Liver (tissue), 3 donors: ENCODE measurements around the gene ANKFN1.

ENCODE experiments used
- EGR1 ChIP-seq, 2 donors: IDR thresholded peaks; 2 replicates each; pipeline ENCODE4 v1.6.1; 2016 to 2018; ENCODE audit warnings: antibody characterized with exemption in 2 of 2, low read depth in 2 of 2
- FOXA1 ChIP-seq: IDR thresholded peaks from 2 replicates; pipeline ENCODE4 v1.6.1; 2016; ENCODE audit warnings: antibody characterized with exemption
- GABPA ChIP-seq, 2 donors: IDR thresholded peaks in 1 of 2; conservative IDR thresholded peaks in 1 of 2; 2 replicates each; pipeline ENCODE4 v1.6.1; 2016; ENCODE audit warnings: antibody characterized with exemption in 2 of 2, mild to moderate bottlenecking in 1 of 2, moderate library complexity in 1 of 2
- HNF4G ChIP-seq: IDR thresholded peaks from 2 replicates; pipeline ENCODE4 v1.6.1; 2016; ENCODE audit warnings: antibody characterized with exemption
- JUND ChIP-seq, 2 donors: IDR thresholded peaks; 2 replicates each; pipeline ENCODE4 v1.6.1; 2016; ENCODE audit warnings: antibody characterized with exemption in 2 of 2
- MAX ChIP-seq: IDR thresholded peaks from 2 replicates; pipeline ENCODE4 v1.6.1; 2016; ENCODE audit warnings: antibody characterized with exemption
- RAD21 ChIP-seq, 2 donors: IDR thresholded peaks; 2 replicates each; pipeline ENCODE4 v1.6.1; 2016; ENCODE audit warnings: antibody characterized with exemption in 2 of 2, mild to moderate bottlenecking in 2 of 2
- RXRA ChIP-seq, 2 donors: IDR thresholded peaks; 2 replicates each; pipeline ENCODE4 v1.6.1; 2017 to 2018; ENCODE audit warnings: antibody characterized with exemption in 2 of 2, mild to moderate bottlenecking in 1 of 2
- SP1 ChIP-seq: IDR thresholded peaks from 2 replicates; pipeline ENCODE4 v1.6.1; 2018; ENCODE audit warnings: antibody characterized with exemption, mild to moderate bottlenecking
- TAF1 ChIP-seq: conservative IDR thresholded peaks from 2 replicates; pipeline ENCODE4 v1.6.1; 2016; ENCODE audit warnings: antibody characterized with exemption, mild to moderate bottlenecking
- YY1 ChIP-seq: IDR thresholded peaks from 2 replicates; pipeline ENCODE4 v1.6.1; 2016; ENCODE audit warnings: antibody characterized with exemption, mild to moderate bottlenecking
- TF ChIP-seq, protein P1 (sequence below): IDR thresholded peaks from 2 replicates; pipeline ENCODE4 v1.6.1; 2016; ENCODE audit warnings: antibody characterized with exemption
- TF ChIP-seq, protein P2 (sequence below): fragments of 150-350 bp; IDR thresholded peaks from 2 replicates; pipeline ENCODE4 v1.5.1; 2017; ENCODE audit warnings: improper control_type of control experiment, low read depth, low read length; ENCODE audit not compliant: missing input control
- TF ChIP-seq, protein P3 (sequence below): IDR thresholded peaks from 2 replicates; pipeline ENCODE4 v1.6.1; 2016; ENCODE audit warnings: antibody characterized with exemption
- donor health status: healthy.
- donor health status: healthy.

- TF ChIP-seq TAF1: no peak
- TF ChIP-seq, protein P1, sequence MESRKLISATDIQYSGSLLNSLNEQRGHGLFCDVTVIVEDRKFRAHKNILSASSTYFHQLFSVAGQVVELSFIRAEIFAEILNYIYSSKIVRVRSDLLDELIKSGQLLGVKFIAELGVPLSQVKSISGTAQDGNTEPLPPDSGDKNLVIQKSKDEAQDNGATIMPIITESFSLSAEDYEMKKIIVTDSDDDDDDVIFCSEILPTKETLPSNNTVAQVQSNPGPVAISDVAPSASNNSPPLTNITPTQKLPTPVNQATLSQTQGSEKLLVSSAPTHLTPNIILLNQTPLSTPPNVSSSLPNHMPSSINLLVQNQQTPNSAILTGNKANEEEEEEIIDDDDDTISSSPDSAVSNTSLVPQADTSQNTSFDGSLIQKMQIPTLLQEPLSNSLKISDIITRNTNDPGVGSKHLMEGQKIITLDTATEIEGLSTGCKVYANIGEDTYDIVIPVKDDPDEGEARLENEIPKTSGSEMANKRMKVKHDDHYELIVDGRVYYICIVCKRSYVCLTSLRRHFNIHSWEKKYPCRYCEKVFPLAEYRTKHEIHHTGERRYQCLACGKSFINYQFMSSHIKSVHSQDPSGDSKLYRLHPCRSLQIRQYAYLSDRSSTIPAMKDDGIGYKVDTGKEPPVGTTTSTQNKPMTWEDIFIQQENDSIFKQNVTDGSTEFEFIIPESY: no peak
- TF ChIP-seq, protein P2, sequence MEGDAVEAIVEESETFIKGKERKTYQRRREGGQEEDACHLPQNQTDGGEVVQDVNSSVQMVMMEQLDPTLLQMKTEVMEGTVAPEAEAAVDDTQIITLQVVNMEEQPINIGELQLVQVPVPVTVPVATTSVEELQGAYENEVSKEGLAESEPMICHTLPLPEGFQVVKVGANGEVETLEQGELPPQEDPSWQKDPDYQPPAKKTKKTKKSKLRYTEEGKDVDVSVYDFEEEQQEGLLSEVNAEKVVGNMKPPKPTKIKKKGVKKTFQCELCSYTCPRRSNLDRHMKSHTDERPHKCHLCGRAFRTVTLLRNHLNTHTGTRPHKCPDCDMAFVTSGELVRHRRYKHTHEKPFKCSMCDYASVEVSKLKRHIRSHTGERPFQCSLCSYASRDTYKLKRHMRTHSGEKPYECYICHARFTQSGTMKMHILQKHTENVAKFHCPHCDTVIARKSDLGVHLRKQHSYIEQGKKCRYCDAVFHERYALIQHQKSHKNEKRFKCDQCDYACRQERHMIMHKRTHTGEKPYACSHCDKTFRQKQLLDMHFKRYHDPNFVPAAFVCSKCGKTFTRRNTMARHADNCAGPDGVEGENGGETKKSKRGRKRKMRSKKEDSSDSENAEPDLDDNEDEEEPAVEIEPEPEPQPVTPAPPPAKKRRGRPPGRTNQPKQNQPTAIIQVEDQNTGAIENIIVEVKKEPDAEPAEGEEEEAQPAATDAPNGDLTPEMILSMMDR: no peak
- no peak for TF ChIP-seq RXRA (IDR thresholded peaks at IDR 0.05)
- no peak for TF ChIP-seq HNF4G
- no peak for TF ChIP-seq MAX
- TF ChIP-seq, protein P3, sequence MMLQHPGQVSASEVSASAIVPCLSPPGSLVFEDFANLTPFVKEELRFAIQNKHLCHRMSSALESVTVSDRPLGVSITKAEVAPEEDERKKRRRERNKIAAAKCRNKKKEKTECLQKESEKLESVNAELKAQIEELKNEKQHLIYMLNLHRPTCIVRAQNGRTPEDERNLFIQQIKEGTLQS: no peak
- no peak for TF ChIP-seq SP1
- TF ChIP-seq JUND (IDR thresholded peaks at IDR 0.05): no peak
- TF ChIP-seq RAD21 (IDR thresholded peaks at IDR 0.05): no peak
- TF ChIP-seq FOXA1: no peak
- TF ChIP-seq YY1: no peak
- no peak for TF ChIP-seq GABPA (IDR thresholded peaks at IDR 0.05 in 1 of 2, conservative IDR thresholded peaks at IDR 0.05 in 1 of 2)
- TF ChIP-seq EGR1 (IDR thresholded peaks at IDR 0.05; ENCODE audit: low read depth in 2 of 2): no peak
Measured at GRCh38 chr17:56222255-56222654, 69.0 kb downstream of the ANKFN1 start.
